Brain microvascular endothelial cell (primary cell): Measurements from ENCODE around the gene IL25.

Experiments used
- DNase-seq: peaks from one replicate; pipeline ENCODE4 v3.0.0-alpha.2; 2020
- H3K27ac ChIP-seq: fragments of 250-450 bp; sonication (Bioruptor Pico); 2 replicates; pipeline ENCODE4 v1.5.1; 2020; ENCODE audit warnings: mild to moderate bottlenecking, moderate library complexity
- H3K27me3 ChIP-seq: fragments of 250-450 bp; sonication (Bioruptor Pico); replicated peaks from 2 replicates; pipeline ENCODE4 v1.5.1; 2020; ENCODE audit warnings: mild to moderate bottlenecking
- H3K36me3 ChIP-seq: fragments of 250-450 bp; sonication (Bioruptor Pico); replicated peaks from 2 replicates; pipeline ENCODE4 v1.5.1; 2020; ENCODE audit warnings: mild to moderate bottlenecking
- H3K4me3 ChIP-seq: 2 replicates; pipeline ENCODE4 v1.5.1; 2011; ENCODE audit warnings: low read depth, mild to moderate bottlenecking, control low read depth, low read length, moderate library complexity
- in situ Hi-C: cut with HindIII; loops from 2 replicates; pipeline ENCODE4 v1.10.0; 2017; ENCODE audit warnings: low sequenced_read_pairs, low pct_ligation_motif_present
- TF ChIP-seq, protein P1 (sequence below): IDR thresholded peaks from 2 replicates; pipeline ENCODE4 v1.5.1; 2011; ENCODE audit warnings: low read depth, mild to moderate bottlenecking, moderate library complexity, low read length, control low read depth, inconsistent platforms; ENCODE audit errors: missing control alignments

Gene IL25

GRCh38 chr14:23409966-23410635 lies 37.5 kb downstream of the IL25 start:
- DNase-seq, result no peak
- TF ChIP-seq, protein P1, sequence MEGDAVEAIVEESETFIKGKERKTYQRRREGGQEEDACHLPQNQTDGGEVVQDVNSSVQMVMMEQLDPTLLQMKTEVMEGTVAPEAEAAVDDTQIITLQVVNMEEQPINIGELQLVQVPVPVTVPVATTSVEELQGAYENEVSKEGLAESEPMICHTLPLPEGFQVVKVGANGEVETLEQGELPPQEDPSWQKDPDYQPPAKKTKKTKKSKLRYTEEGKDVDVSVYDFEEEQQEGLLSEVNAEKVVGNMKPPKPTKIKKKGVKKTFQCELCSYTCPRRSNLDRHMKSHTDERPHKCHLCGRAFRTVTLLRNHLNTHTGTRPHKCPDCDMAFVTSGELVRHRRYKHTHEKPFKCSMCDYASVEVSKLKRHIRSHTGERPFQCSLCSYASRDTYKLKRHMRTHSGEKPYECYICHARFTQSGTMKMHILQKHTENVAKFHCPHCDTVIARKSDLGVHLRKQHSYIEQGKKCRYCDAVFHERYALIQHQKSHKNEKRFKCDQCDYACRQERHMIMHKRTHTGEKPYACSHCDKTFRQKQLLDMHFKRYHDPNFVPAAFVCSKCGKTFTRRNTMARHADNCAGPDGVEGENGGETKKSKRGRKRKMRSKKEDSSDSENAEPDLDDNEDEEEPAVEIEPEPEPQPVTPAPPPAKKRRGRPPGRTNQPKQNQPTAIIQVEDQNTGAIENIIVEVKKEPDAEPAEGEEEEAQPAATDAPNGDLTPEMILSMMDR, result no peak
- no peak overlapping the region for H3K27ac ChIP-seq
- H3K4me3 ChIP-seq, result no peak overlapping the region
- no peaks in the 10 kb centered on the region for H3K27me3 ChIP-seq
- in situ Hi-C loops, result no loop called here
- H3K36me3 ChIP-seq, result no peaks in the 10 kb centered on the region

DNA sequence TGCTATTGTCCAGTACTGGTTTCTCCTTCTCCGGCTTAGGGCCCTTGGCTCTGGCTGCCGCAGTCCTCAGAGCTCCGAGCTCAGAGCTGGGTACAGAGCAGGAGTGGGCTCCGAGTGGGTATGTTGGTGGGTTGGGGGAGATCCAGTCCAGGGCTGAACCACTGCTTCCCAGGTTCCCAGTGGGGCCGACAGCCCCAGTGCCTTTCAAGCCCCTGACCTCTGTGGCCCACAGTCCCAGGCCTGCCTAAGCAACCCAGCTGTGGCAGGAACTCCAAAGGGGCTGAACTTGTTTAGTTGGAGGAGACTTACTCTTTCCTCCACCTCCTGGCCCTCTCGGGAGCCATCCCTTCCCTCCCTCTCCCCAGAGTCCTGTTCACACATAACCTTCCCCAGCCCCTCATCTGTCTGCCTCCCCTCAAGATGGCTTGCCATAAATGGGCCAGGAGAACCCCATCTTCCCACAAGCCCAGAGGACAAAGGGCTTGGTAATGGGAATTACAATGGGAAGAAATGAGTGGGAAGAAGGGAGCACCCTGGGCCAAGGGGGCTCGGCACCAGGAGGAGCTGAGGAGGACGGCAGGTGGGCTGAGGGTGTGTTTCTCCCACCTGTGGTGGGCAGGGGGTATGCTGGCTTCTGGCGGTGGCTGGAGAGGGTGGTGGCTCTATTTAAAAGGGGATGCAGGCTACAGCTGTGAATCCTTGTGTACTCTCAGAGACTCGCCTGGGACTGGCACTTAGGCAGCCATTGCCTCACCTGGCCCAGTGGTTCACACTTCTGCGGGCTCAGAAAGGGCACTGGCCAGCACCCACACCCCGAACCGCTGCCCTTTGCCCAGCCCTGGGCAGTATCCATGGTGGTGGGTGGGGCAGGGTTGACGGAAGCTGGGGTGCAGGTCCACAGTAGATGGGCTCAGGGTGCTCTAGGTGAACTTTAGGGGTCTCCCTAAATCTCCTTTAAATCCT lies 39.2 kb downstream of the IL25 start:
- Histone ChIP-seq H3K27me3 (no peaks in the 10 kb centered on the region), H3K4me3 (no peak overlapping the region), H3K36me3 (no peaks in the 10 kb centered on the region), H3K27ac (no peak overlapping the region)
- TF ChIP-seq, protein P1, result no peak
- no peak for DNase-seq
- in situ Hi-C loops, result no loop called here

DNA sequence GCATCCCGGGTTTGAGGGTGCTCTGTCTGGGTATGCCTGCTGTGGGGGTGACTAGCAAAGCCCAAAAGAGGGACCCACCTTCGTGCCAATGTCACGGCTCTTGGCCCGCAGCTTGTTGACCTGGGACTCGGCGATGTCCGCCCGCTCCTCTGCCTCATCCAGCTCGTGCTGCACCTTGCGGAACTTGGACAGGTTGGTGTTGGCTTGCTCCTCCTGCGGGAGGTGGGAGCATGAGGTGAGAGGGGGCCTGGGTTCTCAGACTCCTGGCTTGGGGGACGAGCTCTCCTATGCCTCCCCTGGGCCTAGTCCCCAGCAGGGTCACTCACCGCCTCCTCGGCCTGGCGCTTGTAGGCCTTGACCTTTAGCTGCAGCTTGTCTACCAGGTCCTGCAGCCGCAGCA lies 41.1 kb downstream of the IL25 start:
- no peak overlapping the region for H3K27ac ChIP-seq
- TF ChIP-seq, protein P1, result no peak
- in situ Hi-C loops, result no loop called here
- H3K27me3 ChIP-seq, result no peaks in the 10 kb centered on the region
- no peak for DNase-seq
- no peak overlapping the region for H3K4me3 ChIP-seq
- no peaks in the 10 kb centered on the region for H3K36me3 ChIP-seq

DNA sequence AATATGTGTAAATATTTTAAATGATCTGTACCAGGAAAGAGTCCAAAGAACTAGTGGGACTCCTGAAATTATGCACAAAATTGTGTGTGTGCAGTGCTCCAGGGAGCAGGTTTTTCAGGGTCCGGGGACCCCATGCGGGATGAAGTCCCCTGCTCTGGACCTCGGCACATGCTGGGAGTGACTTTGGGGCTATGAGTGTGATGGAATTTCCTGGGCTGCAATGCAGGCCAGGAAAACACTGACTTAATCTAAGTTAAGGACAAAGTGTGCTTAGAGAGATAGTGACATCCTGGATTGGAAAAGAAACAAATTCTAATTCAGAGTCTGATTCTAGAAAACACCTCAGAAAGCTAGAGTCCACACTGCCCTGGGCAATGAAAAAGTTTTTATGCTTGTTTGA lies 41.6 kb downstream of the IL25 start:
- TF ChIP-seq, protein P1, result no peak
- H3K36me3 ChIP-seq, result no peaks in the 10 kb centered on the region
- H3K27ac ChIP-seq, result no peak overlapping the region
- DNase-seq, result no peak
- in situ Hi-C loops, result no loop called here
- H3K4me3 ChIP-seq, result no peak overlapping the region
- H3K27me3 ChIP-seq, result no peaks in the 10 kb centered on the region

DNA sequence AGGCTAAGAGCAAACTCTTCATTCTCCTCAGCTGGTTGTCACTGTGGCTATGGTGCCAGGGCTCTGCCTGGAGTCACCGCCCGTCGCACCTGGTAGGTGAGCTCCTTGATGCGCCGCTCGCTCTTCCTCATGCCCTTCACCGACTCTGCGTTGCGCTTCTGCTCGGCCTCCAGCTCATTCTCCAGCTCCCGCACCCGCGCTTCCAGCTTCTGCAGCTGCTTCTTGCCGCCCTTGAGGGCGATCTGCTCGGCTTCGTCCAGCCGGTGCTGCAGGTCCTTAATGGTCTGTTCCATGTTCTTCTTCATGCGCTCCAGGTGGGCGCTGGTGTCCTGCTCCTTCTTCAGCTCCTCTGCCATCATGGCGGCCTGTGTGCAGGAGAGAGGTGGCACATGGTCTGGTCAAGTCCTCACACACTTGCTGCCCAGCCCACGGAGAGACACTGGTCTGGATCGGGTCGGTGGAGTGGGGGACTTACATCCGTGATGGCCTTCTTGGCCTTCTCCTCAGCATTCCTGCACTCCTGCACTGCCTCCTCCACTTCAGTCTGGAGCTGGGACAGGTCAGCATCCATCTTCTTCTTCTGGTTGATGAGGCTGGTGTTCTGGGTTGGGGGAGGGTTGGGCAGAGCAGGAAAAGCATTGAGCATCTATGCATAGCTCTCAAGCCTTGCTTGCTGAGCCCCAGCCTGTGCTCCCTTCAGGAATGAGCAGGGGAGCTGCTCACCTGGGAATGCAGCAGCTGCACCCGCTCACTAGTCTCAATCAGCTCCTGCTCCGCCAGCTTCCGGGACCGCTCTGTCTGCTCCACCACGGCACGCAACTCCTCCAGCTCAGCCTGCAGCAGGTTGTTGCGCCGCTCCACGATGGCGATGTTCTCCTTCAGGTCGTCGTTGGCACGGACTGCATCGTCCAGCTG lies 42.6 kb downstream of the IL25 start:
- TF ChIP-seq, protein P1, result no peak
- in situ Hi-C loops, result no loop called here

More for the DNA sequence above, 42.6 kb downstream of the IL25 start:
- H3K27ac ChIP-seq, result no peak overlapping the region
- H3K4me3 ChIP-seq, result no peak overlapping the region
- H3K27me3 ChIP-seq, result no peaks in the 10 kb centered on the region
- DNase-seq, result no peak
- no peaks in the 10 kb centered on the region for H3K36me3 ChIP-seq
